Renal pelvis (tissue), 4 donors: Measurements from ENCODE around the gene RAPGEF4. TPM values are rescaled to one million over a fixed set of nuclear protein-coding genes. Genes with fewer than 3 reads are reported as not detected.
"Not testable (repeated sequence)": the region's sequence is repeated elsewhere in the genome, so short reads cannot be mapped to it uniquely, and the experiment has no call there.

Experiments
- DNase-seq: peaks from one replicate; pipeline ENCODE4 v3.0.0-alpha.2; 2013
- polyA plus RNA-seq, 3 donors: library from polyadenylated mRNA; unstranded; fragments of 120-200 nt; gene quantifications; one replicate each; pipeline ENCODE4 v1.2.1, GENCODE V29; 2013; ENCODE audit not compliant: insufficient read length in 3 of 3

Gene RAPGEF4
- polyA plus RNA-seq, 3 donors = 7.9 to 13.0 (median 10.2) TPM

- no peak for DNase-seq
Observed at GRCh38 chr2:172725284-172725683, 10.4 kb upstream of the RAPGEF4 start.

GRCh38 chr2:172725746-172726145, 9.9 kb upstream of the RAPGEF4 start:
- no peak for DNase-seq

- no peak for DNase-seq
Observed at GRCh38 chr2:172726172-172726735, 9.4 kb upstream of the RAPGEF4 start.

GRCh38 chr2:172730411-172730810, 5.2 kb upstream of the RAPGEF4 start:
- DNase-seq = no peak

- DNase-seq = no peak
Observed at GRCh38 chr2:172734711-172735581, 699 bp upstream of the RAPGEF4 start.

- DNase-seq = no peak
Observed at GRCh38 chr2:172736424-172737174, 954 bp downstream of the RAPGEF4 start.

- no peak for DNase-seq
Observed at GRCh38 chr2:172739661-172740266, 4.1 kb downstream of the RAPGEF4 start.

GRCh38 chr2:172740856-172741255, 5.2 kb downstream of the RAPGEF4 start:
- no peak for DNase-seq

GRCh38 chr2:172742931-172743540, 7.4 kb downstream of the RAPGEF4 start:
- no peak for DNase-seq

- no peak for DNase-seq
Observed at GRCh38 chr2:172743898-172744297, 8.3 kb downstream of the RAPGEF4 start.

- no peak for DNase-seq
Observed at GRCh38 chr2:172745636-172746035, 10.0 kb downstream of the RAPGEF4 start.

GRCh38 chr2:172748543-172748942, 12.9 kb downstream of the RAPGEF4 start:
- DNase-seq = not testable (repeated sequence)

- no peak for DNase-seq
Observed at GRCh38 chr2:172749388-172749787, 13.7 kb downstream of the RAPGEF4 start.

GRCh38 chr2:172751564-172751963, 15.9 kb downstream of the RAPGEF4 start:
- no peak for DNase-seq

GRCh38 chr2:172753610-172754009, 18.0 kb downstream of the RAPGEF4 start:
- DNase-seq = no peak

GRCh38 chr2:172759441-172759840, 23.8 kb downstream of the RAPGEF4 start:
- DNase-seq = no peak

GRCh38 chr2:172761306-172761705, 25.7 kb downstream of the RAPGEF4 start:
- no peak for DNase-seq

- DNase-seq = no peak
Observed at GRCh38 chr2:172762574-172762973, 26.9 kb downstream of the RAPGEF4 start.

- no peak for DNase-seq
Observed at GRCh38 chr2:172763079-172763478, 27.4 kb downstream of the RAPGEF4 start.

- DNase-seq = no peak
Observed at GRCh38 chr2:172765662-172766061, 30.0 kb downstream of the RAPGEF4 start.

GRCh38 chr2:172768401-172768800, 32.8 kb downstream of the RAPGEF4 start:
- DNase-seq = no peak

- DNase-seq = no peak
Observed at GRCh38 chr2:172769879-172770278, 34.2 kb downstream of the RAPGEF4 start.
